Ovary (tissue), 3 donors: Measurements from ENCODE around the gene PALLD.

Experiments used
- EP300 ChIP-seq: sonication (generic); formaldehyde crosslinking; IDR thresholded peaks from one replicate; pipeline ENCODE4 v1.6.1; 2017; ENCODE audit warnings: antibody characterized with exemption
- TF ChIP-seq, protein P1 (sequence below), 3 donors: fragments of 450-650 bp in 2 of 3; fragments of 200-600 bp in 1 of 3; IDR thresholded peaks; one replicate each; pipeline versions ENCODE4 v1.5.1 to v1.8.0; 2016 to 2022; ENCODE audit warnings: antibody characterized with exemption in 3 of 3, mild to moderate bottlenecking in 1 of 3
- donor health status: DM: no; HTN: no; CAD: no.

DNA sequence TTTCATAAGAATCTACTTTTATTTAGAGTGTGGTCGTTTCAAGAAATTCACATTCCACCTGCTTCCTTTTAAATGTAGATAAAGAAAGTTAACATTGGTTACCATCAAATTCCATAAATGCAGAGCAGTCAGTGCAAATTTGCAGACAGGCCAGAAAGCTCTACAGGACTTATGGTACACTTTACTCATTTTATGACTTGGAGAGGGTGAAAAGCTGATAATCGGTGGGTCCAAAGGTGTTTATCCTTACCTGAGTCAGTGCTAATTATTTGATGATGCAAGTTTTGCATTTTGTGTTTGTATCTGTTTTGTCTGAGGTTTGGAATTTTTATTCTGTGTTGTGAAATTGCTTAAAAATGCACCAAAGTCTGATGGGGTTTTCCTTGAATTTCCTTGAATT lies 193.3 kb downstream of the PALLD start:
- TF ChIP-seq, protein P1, sequence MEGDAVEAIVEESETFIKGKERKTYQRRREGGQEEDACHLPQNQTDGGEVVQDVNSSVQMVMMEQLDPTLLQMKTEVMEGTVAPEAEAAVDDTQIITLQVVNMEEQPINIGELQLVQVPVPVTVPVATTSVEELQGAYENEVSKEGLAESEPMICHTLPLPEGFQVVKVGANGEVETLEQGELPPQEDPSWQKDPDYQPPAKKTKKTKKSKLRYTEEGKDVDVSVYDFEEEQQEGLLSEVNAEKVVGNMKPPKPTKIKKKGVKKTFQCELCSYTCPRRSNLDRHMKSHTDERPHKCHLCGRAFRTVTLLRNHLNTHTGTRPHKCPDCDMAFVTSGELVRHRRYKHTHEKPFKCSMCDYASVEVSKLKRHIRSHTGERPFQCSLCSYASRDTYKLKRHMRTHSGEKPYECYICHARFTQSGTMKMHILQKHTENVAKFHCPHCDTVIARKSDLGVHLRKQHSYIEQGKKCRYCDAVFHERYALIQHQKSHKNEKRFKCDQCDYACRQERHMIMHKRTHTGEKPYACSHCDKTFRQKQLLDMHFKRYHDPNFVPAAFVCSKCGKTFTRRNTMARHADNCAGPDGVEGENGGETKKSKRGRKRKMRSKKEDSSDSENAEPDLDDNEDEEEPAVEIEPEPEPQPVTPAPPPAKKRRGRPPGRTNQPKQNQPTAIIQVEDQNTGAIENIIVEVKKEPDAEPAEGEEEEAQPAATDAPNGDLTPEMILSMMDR (IDR thresholded peaks at IDR 0.05): no peak
- TF ChIP-seq EP300: no peak
